Gastroesophageal sphincter (tissue), 3 donors: Measurements from ENCODE around the gene ENO3.

Experiments used
- CTCF ChIP-seq, 4 experiments: fragments of 200-600 bp in 2 of 4; fragments of 450-650 bp in 2 of 4; sonication (generic) in 1 of 4; IDR thresholded peaks; one replicate each; pipeline ENCODE4 v1.5.1; 2017 to 2019; ENCODE audit warnings: antibody characterized with exemption in 4 of 4, mild to moderate bottlenecking in 2 of 4, moderate library complexity in 2 of 4
- EP300 ChIP-seq: sonication (generic); formaldehyde crosslinking; IDR thresholded peaks from one replicate; pipeline ENCODE4 v1.6.1; 2017; ENCODE audit warnings: antibody characterized with exemption, mild to moderate bottlenecking
- POLR2A ChIP-seq, 2 donors: fragments of 450-650 bp; IDR thresholded peaks; one replicate each; pipeline ENCODE4 v1.6.1; 2017; ENCODE audit warnings: antibody characterized with exemption in 2 of 2, mild to moderate bottlenecking in 2 of 2, moderate library complexity in 1 of 2
- POLR2AphosphoS5 ChIP-seq: sonication (generic); formaldehyde crosslinking; IDR thresholded peaks from one replicate; pipeline ENCODE4 v1.6.1; 2017; ENCODE audit warnings: antibody characterized with exemption

- TF ChIP-seq CTCF (IDR thresholded peaks at IDR 0.05) = no peak
- no peak for TF ChIP-seq EP300
- TF ChIP-seq POLR2A (IDR thresholded peaks at IDR 0.05) = no peak
- TF ChIP-seq POLR2AphosphoS5 = no peak
Measured at GRCh38 chr17:4999430-5000093, 48.6 kb downstream of the ENO3 start.
